ELF-1 (cell line): ENCODE measurements around the gene DCAF15.
"Not testable (repeated sequence)": the region's sequence is repeated elsewhere in the genome, so short reads cannot be mapped to it uniquely, and the experiment has no call there.

Source experiments
- DNase-seq: peaks from one replicate; pipeline ENCODE4 v3.0.0-alpha.2; 2016; ENCODE audit warnings: low read depth, low spot score

DCAF15 gene, protein sequence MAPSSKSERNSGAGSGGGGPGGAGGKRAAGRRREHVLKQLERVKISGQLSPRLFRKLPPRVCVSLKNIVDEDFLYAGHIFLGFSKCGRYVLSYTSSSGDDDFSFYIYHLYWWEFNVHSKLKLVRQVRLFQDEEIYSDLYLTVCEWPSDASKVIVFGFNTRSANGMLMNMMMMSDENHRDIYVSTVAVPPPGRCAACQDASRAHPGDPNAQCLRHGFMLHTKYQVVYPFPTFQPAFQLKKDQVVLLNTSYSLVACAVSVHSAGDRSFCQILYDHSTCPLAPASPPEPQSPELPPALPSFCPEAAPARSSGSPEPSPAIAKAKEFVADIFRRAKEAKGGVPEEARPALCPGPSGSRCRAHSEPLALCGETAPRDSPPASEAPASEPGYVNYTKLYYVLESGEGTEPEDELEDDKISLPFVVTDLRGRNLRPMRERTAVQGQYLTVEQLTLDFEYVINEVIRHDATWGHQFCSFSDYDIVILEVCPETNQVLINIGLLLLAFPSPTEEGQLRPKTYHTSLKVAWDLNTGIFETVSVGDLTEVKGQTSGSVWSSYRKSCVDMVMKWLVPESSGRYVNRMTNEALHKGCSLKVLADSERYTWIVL

DNA sequence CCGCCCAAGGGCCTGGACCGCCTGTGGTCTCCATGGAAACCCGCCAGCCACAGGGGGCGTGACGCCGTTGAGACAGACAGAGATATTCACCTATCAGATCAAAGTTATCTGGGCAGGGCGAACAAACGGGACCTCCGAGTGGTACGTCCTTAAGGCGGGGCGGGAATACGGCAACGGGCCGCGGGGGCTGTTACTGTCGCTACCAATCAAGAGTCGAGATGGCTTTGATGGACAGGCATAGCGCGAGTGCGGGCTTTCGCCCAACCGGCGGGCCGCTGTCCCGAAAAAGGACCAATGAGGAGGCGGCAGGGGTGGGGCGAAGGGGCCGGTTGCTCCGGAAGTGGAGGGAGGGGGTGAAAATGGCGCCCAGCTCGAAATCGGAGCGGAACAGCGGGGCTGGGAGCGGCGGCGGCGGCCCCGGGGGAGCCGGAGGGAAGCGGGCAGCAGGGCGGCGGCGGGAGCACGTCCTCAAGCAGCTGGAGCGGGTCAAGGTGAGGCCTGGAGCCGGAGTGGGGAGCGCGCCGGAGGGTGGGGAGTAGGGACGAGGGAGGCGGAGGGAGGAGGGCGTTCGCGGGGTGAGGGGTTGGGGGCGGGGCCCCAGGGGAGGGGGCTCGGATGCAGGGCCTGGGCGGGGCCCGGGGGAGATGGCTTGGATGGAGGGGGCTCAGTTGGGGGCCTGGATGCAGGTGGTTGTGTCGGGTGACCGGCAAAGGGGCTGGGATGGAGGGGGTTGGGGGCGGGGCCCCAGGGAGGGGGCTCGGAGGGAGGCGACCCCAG lies at the start of gene DCAF15:
TSS of gene DCAF15 (plus strand) at position 356 of the 777 bp plus-strand sequence. CDS start at position 360, 4 bp downstream.
- peak; percentile 100 for DNase-seq

- no peak for DNase-seq
These were observed 49.2 kb upstream of the DCAF15 start for GRCh38 chr19:13902993-13903555.

GRCh38 chr19:13905634-13906520 lies 46.4 kb upstream of the DCAF15 start, which contains the start of the genes BRME1 and CC2D1A:
BRME1 (minus strand) TSS chr19:13906117; CDS start chr19:13904892, 1,225 bp downstream.
CC2D1A (plus strand) TSS chr19:13906201; CDS start chr19:13906442, 241 bp downstream.
- peak; percentile 91 for DNase-seq

GRCh38 chr19:13906521-13906904 lies 45.8 kb upstream of the DCAF15 start:
- DNase-seq = no peak

GRCh38 chr19:13906910-13907309 lies 45.4 kb upstream of the DCAF15 start:
- no peak for DNase-seq

GRCh38 chr19:13908674-13909073 lies 43.6 kb upstream of the DCAF15 start:
- DNase-seq = no peak

DNA sequence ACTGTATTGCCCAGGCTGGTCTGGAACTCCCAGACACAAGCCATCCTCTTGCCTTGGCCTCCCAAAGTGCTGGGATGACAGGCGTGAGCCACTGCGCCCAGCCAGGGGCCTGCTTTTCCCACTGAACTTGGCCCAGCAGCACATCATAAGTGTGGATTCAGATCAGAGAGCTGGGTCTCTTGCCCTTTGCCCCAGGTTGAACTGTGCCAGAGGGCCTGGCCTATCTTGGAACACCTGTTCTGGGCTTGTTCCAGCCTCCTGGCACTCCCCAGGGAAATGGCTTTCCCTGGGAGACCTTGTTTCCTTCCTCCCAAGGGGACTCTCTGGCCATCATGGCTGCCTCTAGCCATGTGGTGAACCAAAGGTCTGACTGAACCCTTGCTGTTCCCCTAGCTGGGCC lies 42.9 kb upstream of the DCAF15 start:
- no peak for DNase-seq

DNA sequence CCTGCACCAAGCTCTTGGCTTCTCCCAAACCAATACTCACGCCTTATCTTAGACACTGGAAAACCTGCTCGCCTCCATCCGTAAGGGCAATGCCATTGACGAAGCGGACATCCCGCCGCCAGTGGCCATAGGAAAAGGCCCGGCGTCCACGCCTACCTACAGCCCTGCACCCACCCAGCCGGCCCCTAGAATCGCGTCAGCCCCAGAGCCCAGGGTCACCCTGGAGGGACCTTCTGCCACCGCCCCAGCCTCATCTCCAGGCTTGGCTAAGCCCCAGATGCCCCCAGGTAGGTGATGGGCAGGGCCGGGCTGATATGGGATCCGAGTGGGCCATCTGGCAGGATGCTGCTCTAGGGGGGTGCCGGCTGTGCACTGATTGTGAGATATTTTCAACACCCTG lies 39.0 kb upstream of the DCAF15 start:
- no peak for DNase-seq

- DNase-seq = no peak
These were observed 37.5 kb upstream of the DCAF15 start for GRCh38 chr19:13914777-13915176.

- no peak for DNase-seq
These were observed 34.4 kb upstream of the DCAF15 start for GRCh38 chr19:13917888-13918406.

DNA sequence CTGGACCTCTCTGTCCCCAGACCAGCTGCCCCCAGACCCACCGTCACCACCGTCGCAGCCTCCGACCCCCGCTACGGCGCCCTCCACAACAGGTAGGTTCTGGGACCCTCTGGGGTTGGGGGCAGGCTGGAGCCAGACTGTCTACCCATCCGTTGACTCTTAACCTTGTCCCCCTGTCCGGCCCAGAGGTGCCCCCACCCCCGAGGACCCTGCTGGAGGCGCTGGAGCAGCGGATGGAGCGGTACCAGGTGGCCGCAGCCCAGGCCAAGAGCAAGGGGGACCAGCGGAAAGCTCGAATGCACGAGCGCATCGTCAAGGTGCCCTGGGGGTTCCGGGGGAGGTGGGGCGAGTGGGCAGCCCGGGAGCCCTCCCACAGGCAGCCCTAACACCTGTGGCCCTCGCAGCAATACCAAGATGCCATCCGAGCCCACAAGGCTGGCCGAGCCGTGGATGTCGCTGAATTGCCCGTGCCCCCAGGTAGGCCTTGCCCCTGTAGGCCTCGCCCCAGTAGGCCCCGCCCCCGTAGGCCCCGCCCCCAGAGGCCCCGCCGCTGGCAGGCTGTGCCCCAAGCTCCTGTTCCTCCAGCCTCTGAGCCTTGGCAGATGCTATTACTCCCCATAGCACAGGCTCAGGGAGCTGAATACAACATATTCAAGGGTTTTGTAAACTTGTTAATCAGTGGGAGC lies 33.4 kb upstream of the DCAF15 start:
- DNase-seq = no peak

- DNase-seq = no peak
These were observed 31.8 kb upstream of the DCAF15 start for GRCh38 chr19:13920524-13920923.

DNA sequence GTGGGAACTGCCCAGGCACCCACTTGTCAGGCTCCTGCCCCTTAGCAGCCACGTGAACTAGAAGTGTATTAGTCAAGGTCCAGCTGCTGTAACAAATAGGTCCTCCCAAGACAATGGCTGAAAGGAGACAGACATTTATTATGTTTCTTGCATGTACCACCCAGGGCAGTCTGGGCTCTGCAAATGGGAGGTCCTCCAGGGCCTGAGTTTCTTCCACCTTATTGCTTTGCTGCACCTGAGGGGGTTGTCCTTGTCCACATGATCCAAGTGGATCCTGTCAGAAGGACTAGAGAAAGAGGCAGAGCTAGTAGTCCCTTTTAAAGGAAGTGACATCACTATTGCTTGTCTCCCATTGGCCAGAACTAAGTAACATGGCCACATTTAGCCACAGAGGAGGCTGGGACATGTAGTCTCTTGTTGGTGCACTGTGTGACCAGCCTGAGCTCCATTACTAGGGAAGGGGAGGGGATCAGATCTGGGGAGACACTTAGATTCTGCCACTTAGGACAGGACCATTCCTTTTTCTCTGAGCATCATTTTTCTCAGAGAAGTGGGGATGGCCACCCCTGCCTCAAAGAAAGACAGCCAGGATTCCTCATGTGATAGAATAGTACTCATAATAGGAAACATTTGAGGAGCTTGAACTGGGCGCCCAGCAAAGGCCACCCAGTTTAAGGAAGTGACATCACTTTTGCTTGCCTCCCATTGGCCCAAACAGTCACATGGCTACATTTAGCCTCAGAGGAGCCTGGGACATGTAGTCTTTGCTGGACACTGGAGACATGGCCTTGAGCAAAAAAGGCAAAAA lies 31.2 kb upstream of the DCAF15 start:
- DNase-seq = peak; percentile 67

- DNase-seq = not testable (repeated sequence)
These were observed 30.2 kb upstream of the DCAF15 start for GRCh38 chr19:13922118-13922517.

DNA sequence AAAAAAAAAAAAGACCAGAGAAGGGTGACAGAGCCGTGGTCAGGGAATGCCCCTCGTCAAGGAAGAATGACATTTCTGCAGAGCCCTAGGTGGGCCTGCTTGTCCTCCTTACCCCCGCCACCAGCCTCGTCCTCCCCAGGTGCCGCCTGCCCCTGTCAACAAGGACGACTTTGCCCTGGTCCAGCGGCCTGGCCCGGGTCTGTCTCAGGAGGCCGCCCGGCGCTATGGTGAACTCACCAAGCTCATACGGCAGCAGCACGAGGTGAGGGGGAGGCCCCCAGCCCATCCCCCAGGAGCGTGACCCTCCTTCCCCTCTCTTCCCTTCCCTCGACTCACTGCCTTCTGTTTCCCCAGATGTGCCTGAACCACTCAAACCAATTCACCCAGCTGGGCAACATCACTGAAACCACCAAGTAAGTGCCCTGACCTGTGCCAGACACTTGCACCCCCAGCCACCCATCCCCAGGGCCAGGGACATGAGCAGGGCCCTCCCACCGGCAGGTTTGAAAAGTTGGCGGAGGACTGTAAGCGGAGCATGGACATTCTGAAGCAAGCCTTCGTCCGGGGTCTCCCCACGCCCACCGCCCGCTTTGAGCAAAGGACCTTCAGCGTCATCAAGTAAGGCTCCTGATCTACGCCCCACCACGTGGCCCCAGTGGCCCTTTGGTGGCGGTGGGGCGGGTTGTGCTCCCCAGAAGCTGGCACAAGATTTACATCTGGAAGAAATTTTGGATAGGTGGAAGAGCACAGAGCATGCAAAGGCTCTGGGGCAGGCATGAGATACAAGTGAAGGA lies 28.9 kb upstream of the DCAF15 start:
- DNase-seq = no peak

DNA sequence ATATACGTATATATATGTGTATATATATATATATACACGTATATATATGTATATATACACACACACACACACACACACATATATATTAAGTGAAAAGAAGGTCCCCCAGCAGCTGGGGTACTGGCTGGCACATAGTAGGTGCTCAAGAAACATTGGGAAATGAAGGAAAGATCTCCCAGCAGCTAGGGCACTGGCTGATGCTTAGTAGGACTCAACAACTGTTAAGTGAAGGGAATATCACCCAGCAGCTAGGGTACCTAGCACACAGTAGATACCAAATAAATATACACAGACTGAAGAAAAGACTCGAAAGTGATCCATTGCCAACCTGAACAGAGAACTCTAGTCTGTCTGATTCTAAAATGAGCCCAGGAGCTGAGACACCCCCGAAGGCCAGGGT lies 26.3 kb upstream of the DCAF15 start:
- DNase-seq = no peak

DNA sequence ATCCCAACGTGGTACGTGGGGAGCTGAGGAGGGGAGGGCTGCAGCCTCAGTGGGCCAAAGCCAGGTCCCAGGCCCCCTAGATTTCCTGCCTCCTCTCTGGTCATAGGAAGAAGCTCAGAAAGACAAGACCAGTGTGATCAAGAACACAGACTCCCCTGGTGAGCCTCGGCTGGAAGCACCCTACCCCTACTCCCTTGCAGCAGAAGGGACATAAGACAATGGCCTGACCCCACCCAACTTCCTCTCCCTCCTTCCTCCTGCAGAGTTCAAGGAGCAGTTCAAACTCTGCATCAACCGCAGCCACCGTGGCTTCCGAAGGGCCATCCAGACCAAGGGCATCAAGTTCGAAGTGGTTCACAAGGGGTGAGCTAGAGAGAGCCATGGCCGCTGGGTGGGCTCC lies 25.6 kb upstream of the DCAF15 start:
- DNase-seq = no peak

- DNase-seq = no peak
These were observed 23.0 kb upstream of the DCAF15 start for GRCh38 chr19:13929340-13929739.
